Glomerular visceral epithelial cell (primary cell): ENCODE data around the gene OR6C6.
"Not testable (repeated sequence)": the region's sequence is repeated elsewhere in the genome, so short reads cannot be mapped to it uniquely, and the experiment has no call there.

Source experiments
- DNase-seq: peaks from one replicate; pipeline ENCODE4 v3.0.0-alpha.2; 2016; ENCODE audit errors: extremely low spot score

Gene OR6C6

GRCh38 chr12:55296469-55296868, at the start of gene OR6C6:
OR6C6 (minus strand) TSS chr12:55296569; CDS start chr12:55295232, 1,337 bp downstream.
- no peak for DNase-seq

- DNase-seq: no peak
Observed at GRCh38 chr12:55336002-55336401, 39.6 kb upstream of the OR6C6 start.

GRCh38 chr12:55330446-55330845, 34.1 kb upstream of the OR6C6 start, which contains the start of gene OR6C3:
OR6C3 (plus strand) TSS chr12:55330746; CDS start chr12:55331701, 955 bp downstream.
- DNase-seq: no peak

- not testable (repeated sequence) for DNase-seq
Observed at GRCh38 chr12:55325801-55326200, 29.4 kb upstream of the OR6C6 start.

- no peak for DNase-seq
Observed at GRCh38 chr12:55320201-55320600, 23.8 kb upstream of the OR6C6 start.

GRCh38 chr12:55314043-55314442, 17.7 kb upstream of the OR6C6 start, which contains the start of gene OR6C1:
OR6C1 (plus strand) TSS chr12:55314343; CDS start chr12:55320600, 6,257 bp downstream.
- DNase-seq: no peak

- DNase-seq: no peak
Observed at GRCh38 chr12:55289999-55290398, 6.4 kb downstream of the OR6C6 start.

GRCh38 chr12:55280991-55281390, 15.4 kb downstream of the OR6C6 start:
- DNase-seq: no peak

- no peak for DNase-seq
Observed at GRCh38 chr12:55258303-55258702, 38.1 kb downstream of the OR6C6 start.

- no peak for DNase-seq
Observed at GRCh38 chr12:55256831-55257230, 39.5 kb downstream of the OR6C6 start.

- no peak for DNase-seq
Observed at GRCh38 chr12:55253281-55253680, 43.1 kb downstream of the OR6C6 start.

- no peak for DNase-seq
Observed at GRCh38 chr12:55250944-55251343, 45.4 kb downstream of the OR6C6 start.

- DNase-seq: no peak
Observed at GRCh38 chr12:55246159-55246558, 50.2 kb downstream of the OR6C6 start.

- DNase-seq: no peak
Observed at GRCh38 chr12:55244309-55244708, 52.1 kb downstream of the OR6C6 start, which contains the start of gene OR6C74. OR6C74 (plus strand) TSS chr12:55244609; CDS start chr12:55247288, 2,679 bp downstream.
